ENCODE measurements around the gene MAD1L1. TPM values are rescaled to one million over a fixed set of nuclear protein-coding genes. Genes with fewer than 3 reads are reported as not detected.

The MAD1L1 gene
- total RNA-seq, 1 donor from 2014 or later: 32.3 TPM

GRCh38 chr7:1844951-1845390 lies 387.8 kb downstream of the MAD1L1 start:
- H4K20me1 ChIP-seq (ENCODE audit: insufficient read depth, low read length): peaks cover 13% of the 10 kb centered on the region
- no peaks in the 10 kb centered on the region for H3K79me2 ChIP-seq (ENCODE audit: insufficient read depth, low read length)
- H3K27me3 Mint-ChIP-seq (ENCODE audit: low read depth, unreplicated experiment): peaks cover 6% of the 10 kb centered on the region
- no peak for TF ChIP-seq EZH2 (IDR thresholded peaks at IDR 0.05; ENCODE audit: insufficient read depth, low read length)
- no peak for TF ChIP-seq CTCF (IDR thresholded peaks at IDR 0.05; ENCODE audit: insufficient read depth, low read depth, low read length)
- H3K27ac ChIP-seq (ENCODE audit: low read depth, low read length): no peak overlapping the region
- H3K36me3 Mint-ChIP-seq (ENCODE audit: low read depth, unreplicated experiment): peaks cover 10% of the 10 kb centered on the region
- H3K9me3 ChIP-seq (ENCODE audit: insufficient read depth, low read depth, low read length): no peaks in the 10 kb centered on the region
- no peaks in the 10 kb centered on the region for H3K36me3 ChIP-seq (ENCODE audit: insufficient read depth, low read length)
- no peak overlapping the region for H3K4me3 ChIP-seq (ENCODE audit: insufficient read depth, low read depth, low read length)
- no peak for FAIRE-seq
- H2AFZ ChIP-seq (ENCODE audit: low read depth, low read length): no peak overlapping the region
- H3K4me1 ChIP-seq (ENCODE audit: insufficient read depth, low read length): peaks cover 5% of the 10 kb centered on the region
- H3K27me3 ChIP-seq (ENCODE audit: insufficient read depth, low read length): no peaks in the 10 kb centered on the region
- no peak overlapping the region for H3K27ac Mint-ChIP-seq (ENCODE audit: unreplicated experiment)
- no peak for DNase-seq (ENCODE audit: low read depth)
- no peaks in the 10 kb centered on the region for H3K9me3 Mint-ChIP-seq (ENCODE audit: unreplicated experiment)
- H3K4me1 Mint-ChIP-seq (ENCODE audit: low read depth, unreplicated experiment): no peaks in the 10 kb centered on the region
- no peak overlapping the region for H3K9ac ChIP-seq (ENCODE audit: low read length)
- no peak overlapping the region for H3K4me3 Mint-ChIP-seq (ENCODE audit: unreplicated experiment)
- no peak overlapping the region for H3K4me2 ChIP-seq (ENCODE audit: low read length)

- H3K27ac ChIP-seq (ENCODE audit: low read depth, low read length): no peak overlapping the region
These were observed 388.3 kb downstream of the MAD1L1 start for GRCh38 chr7:1844336-1844950.

More at GRCh38 chr7:1844336-1844950, 388.3 kb downstream of the MAD1L1 start:
- no peak overlapping the region for H3K4me3 ChIP-seq (ENCODE audit: insufficient read depth, low read depth, low read length)
- Mint-ChIP-seq H3K4me1 (ENCODE audit: low read depth, unreplicated experiment) (no peaks in the 10 kb centered on the region), H3K27me3 (ENCODE audit: low read depth, unreplicated experiment) (peaks cover 6% of the 10 kb centered on the region), H3K27ac (ENCODE audit: unreplicated experiment) (no peak overlapping the region), H3K9me3 (ENCODE audit: unreplicated experiment) (no peaks in the 10 kb centered on the region), H3K4me3 (ENCODE audit: unreplicated experiment) (no peak overlapping the region), H3K36me3 (ENCODE audit: low read depth, unreplicated experiment) (peaks cover 10% of the 10 kb centered on the region)
- no peaks in the 10 kb centered on the region for H3K36me3 ChIP-seq (ENCODE audit: insufficient read depth, low read length)
- no peaks in the 10 kb centered on the region for H3K9me3 ChIP-seq (ENCODE audit: insufficient read depth, low read depth, low read length)
- H3K4me2 ChIP-seq (ENCODE audit: low read length): no peak overlapping the region
- H4K20me1 ChIP-seq (ENCODE audit: insufficient read depth, low read length): peaks cover 13% of the 10 kb centered on the region
- no peak for FAIRE-seq
- H2AFZ ChIP-seq (ENCODE audit: low read depth, low read length): no peak overlapping the region
- no peak for DNase-seq (ENCODE audit: low read depth)
- TF ChIP-seq EZH2 (IDR thresholded peaks at IDR 0.05; ENCODE audit: insufficient read depth, low read length): no peak
- TF ChIP-seq CTCF (IDR thresholded peaks at IDR 0.05; ENCODE audit: insufficient read depth, low read depth, low read length): no peak
- H3K79me2 ChIP-seq (ENCODE audit: insufficient read depth, low read length): no peaks in the 10 kb centered on the region
- H3K27me3 ChIP-seq (ENCODE audit: insufficient read depth, low read length): no peaks in the 10 kb centered on the region
- peaks cover 5% of the 10 kb centered on the region for H3K4me1 ChIP-seq (ENCODE audit: insufficient read depth, low read length)
- no peak overlapping the region for H3K9ac ChIP-seq (ENCODE audit: low read length)
